ENCODE data around the gene PPM1H.

DNA sequence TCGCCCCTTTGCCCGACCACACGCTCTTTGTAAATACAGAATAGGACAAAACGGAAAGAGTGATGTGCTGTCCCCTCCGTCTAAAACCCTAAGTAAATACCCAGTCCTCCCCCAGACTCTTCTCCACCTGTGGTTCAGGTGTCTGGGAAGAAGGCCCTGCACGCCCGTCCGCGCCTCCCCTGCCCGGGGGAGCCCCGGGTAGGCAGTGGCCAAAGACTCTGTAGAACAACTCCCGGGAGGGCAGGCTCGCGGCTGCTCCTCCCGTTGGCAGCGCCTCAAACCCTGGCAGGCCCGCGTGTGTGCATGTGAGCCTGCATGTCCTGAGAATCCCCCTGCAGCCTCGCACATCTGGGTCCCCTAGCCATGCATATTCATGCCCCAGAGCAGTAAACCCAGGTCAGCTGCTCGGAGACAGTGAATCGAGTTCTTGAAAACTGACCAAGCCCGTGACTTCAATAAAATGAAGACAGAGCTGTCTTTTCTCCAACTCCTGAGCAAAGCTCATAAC, 302.5 kb downstream of the PPM1H start:
- TF ChIP-seq CTCF (IDR thresholded peaks at IDR 0.05; ENCODE audit: control extremely low read depth in 1 of 3, insufficient read depth in 1 of 3, low read depth in 1 of 3, low read length in 3 of 3) (no peak), GABPA (IDR thresholded peaks at IDR 0.05; ENCODE audit: borderline replicate concordance, insufficient read depth, low read length) (no peak), POLR2AphosphoS5 (IDR thresholded peaks at IDR 0.05; ENCODE audit: low read depth, low read length) (no peak), POLR2A (IDR thresholded peaks at IDR 0.05; ENCODE audit: control extremely low read depth in 1 of 2, low read depth in 2 of 2, low read length in 2 of 2) (no peak), PHF8 (conservative IDR thresholded peaks at IDR 0.05; ENCODE audit: low read depth, low read length) (no peak), E2F6 (IDR thresholded peaks at IDR 0.05) (peak; percentile 92), CBX8 (IDR thresholded peaks at IDR 0.05; ENCODE audit: borderline replicate concordance, low read depth, low read length) (no peak), SIN3A (conservative IDR thresholded peaks at IDR 0.05 in 1 of 2, IDR thresholded peaks at IDR 0.05 in 1 of 2; ENCODE audit: low read depth in 1 of 2, low read length in 2 of 2) (no peak), ATF2 (IDR thresholded peaks at IDR 0.05; ENCODE audit: low read length) (no peak)
- TF ChIP-seq, protein P1, sequence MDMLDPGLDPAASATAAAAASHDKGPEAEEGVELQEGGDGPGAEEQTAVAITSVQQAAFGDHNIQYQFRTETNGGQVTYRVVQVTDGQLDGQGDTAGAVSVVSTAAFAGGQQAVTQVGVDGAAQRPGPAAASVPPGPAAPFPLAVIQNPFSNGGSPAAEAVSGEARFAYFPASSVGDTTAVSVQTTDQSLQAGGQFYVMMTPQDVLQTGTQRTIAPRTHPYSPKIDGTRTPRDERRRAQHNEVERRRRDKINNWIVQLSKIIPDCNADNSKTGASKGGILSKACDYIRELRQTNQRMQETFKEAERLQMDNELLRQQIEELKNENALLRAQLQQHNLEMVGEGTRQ (IDR thresholded peaks at IDR 0.05; ENCODE audit: low read length), result no peak
